Measurements from ENCODE around the gene VTI1B.

- TF ChIP-seq POLR2AphosphoS5 (IDR thresholded peaks at IDR 0.05) (no peak), CTCF (IDR thresholded peaks at IDR 0.05) (no peak), POLR2A (IDR thresholded peaks at IDR 0.05) (no peak)
Observed at GRCh38 chr14:67675219-67675582, 769 bp upstream of the VTI1B start.
